GM12878 (cell line): ENCODE measurements around the gene DBNDD2. TPM values are rescaled to one million over a fixed set of nuclear protein-coding genes. Genes with fewer than 3 reads are reported as not detected.

Experiments
- ATAC-seq: fragments of 200-7000 bp; cut with Tn5 transposase; 3 replicates; pipeline ENCODE4 v1.9.1; 2020; ENCODE audit warnings: mild to moderate bottlenecking, moderate library complexity
- BruUV-seq: library from RNA; stranded (reverse); fragments of 400-500 nt; replicated peaks from 2 replicates; lab custom pipeline; 2021; lab: Mats Ljungman, UMichigan
- CTCF ChIA-PET: fragments of 300-600 bp; sonication (Branson Sonifier 250); formaldehyde crosslinking; extraction: SDS; loops from one replicate; lab custom pipeline; 2021; ENCODE audit warnings: inconsistent platforms; lab: Yijun Ruan, JAX
- POLR2A ChIA-PET: fragments of 350-600 bp; formaldehyde crosslinking; extraction: SDS; loops from one replicate; lab custom pipeline; 2021; ENCODE audit warnings: inconsistent platforms; lab: Charles Lee
- RAD21 ChIA-PET: fragments of 300-600 bp; sonication (Branson Sonifier 250); formaldehyde crosslinking; loops from one replicate; lab custom pipeline; 2023; ENCODE audit warnings: antibody characterized with exemption; ENCODE audit not compliant: unreplicated experiment; lab: Charles Lee
- SMC1A ChIA-PET: fragments of 300-600 bp; sonication (Branson Sonifier 250); formaldehyde crosslinking; loops from one replicate; lab custom pipeline; 2023; ENCODE audit not compliant: unreplicated experiment, uncharacterized antibody; lab: Charles Lee
- DNase-seq: peaks from one replicate; pipeline ENCODE4 v3.0.0-alpha.2; 2011; ENCODE audit warnings: low read depth, low spot score
- FAIRE-seq: peaks from 3 replicates; lab custom pipeline; 2011; peaks lifted over from hg19 to GRCh38; lab: Jason Lieb, UNC
- H2AFZ ChIP-seq: 2 replicates; pipeline ENCODE4 v1.6.0; 2011; ENCODE audit warnings: low read depth, low read length, control low read depth; ENCODE audit not compliant: control insufficient read depth
- H3K27ac ChIP-seq: 2 replicates; pipeline ENCODE4 v1.5.1; 2011; ENCODE audit warnings: control low read depth; ENCODE audit not compliant: control insufficient read depth, insufficient read depth
- H3K27me3 ChIP-seq, 2 experiments: replicated peaks in 1 of 2; 2 replicates each; pipeline versions ENCODE4 v1.6.0 to v1.6.1; 2011; ENCODE audit warnings: low read length in 1 of 2; ENCODE audit not compliant: control insufficient read depth in 2 of 2, insufficient read depth in 2 of 2
- H3K36me3 ChIP-seq, 2 experiments: 2 replicates each; pipeline ENCODE4 v1.5.1; 2011; ENCODE audit warnings: low read length in 1 of 2; ENCODE audit not compliant: control insufficient read depth in 2 of 2, insufficient read depth in 2 of 2
- H3K4me1 ChIP-seq: 2 replicates; pipeline ENCODE4 v1.6.1; 2011; ENCODE audit warnings: mild to moderate bottlenecking, low read length, moderate library complexity, mixed read lengths; ENCODE audit not compliant: control insufficient read depth, insufficient read depth
- H3K4me2 ChIP-seq: 2 replicates; pipeline ENCODE4 v1.6.0; 2011; ENCODE audit warnings: control low read depth; ENCODE audit not compliant: control insufficient read depth, insufficient read depth
- H3K4me3 ChIP-seq: fragments of 200-600 bp; sonication (generic); 2 replicates; pipeline ENCODE4 v1.5.1; 2016
- H3K79me2 ChIP-seq: 2 replicates; pipeline ENCODE4 v1.6.0; 2011; ENCODE audit warnings: low read length; ENCODE audit not compliant: control insufficient read depth, insufficient read depth
- H3K9ac ChIP-seq: 2 replicates; pipeline ENCODE4 v1.8.0; 2011; ENCODE audit warnings: low read length, control low read depth, mixed read lengths; ENCODE audit not compliant: control insufficient read depth, insufficient read depth
- H3K9me3 ChIP-seq: replicated peaks from 3 replicates; pipeline ENCODE4 v1.5.1; 2011; ENCODE audit warnings: mild to moderate bottlenecking, low read length; ENCODE audit not compliant: control insufficient read depth, insufficient read depth
- H4K20me1 ChIP-seq: 2 replicates; pipeline ENCODE4 v1.6.0; 2011; ENCODE audit not compliant: control insufficient read depth, insufficient read depth
- HDGF ChIP-seq: fragments of 450-650 bp; IDR thresholded peaks from 2 replicates; pipeline ENCODE4 v1.6.1; 2016; ENCODE audit warnings: antibody characterized with exemption
- POU2F2 ChIP-seq: IDR thresholded peaks from 3 replicates; pipeline ENCODE4 v1.6.1; 2011; ENCODE audit warnings: low read depth, mild to moderate bottlenecking, low read length, borderline replicate concordance
- RFX5 ChIP-seq: IDR thresholded peaks from 2 replicates; pipeline ENCODE4 v1.6.1; 2011; ENCODE audit warnings: low read depth, low read length, improper control_type of control experiment
- SIN3A ChIP-seq: IDR thresholded peaks from 2 replicates; pipeline ENCODE4 v1.6.1; 2012; ENCODE audit warnings: low read depth, low read length, improper control_type of control experiment
- ZNF592 ChIP-seq: fragments of 450-650 bp; IDR thresholded peaks from 2 replicates; pipeline ENCODE4 v1.6.1; 2017; ENCODE audit warnings: mild to moderate bottlenecking, moderate library complexity
- ZSCAN29 ChIP-seq: fragments of 450-650 bp; IDR thresholded peaks from 2 replicates; pipeline ENCODE4 v1.6.1; 2017; ENCODE audit warnings: mild to moderate bottlenecking, moderate library complexity
- WGBS: methylation state at CpG from one replicate; pipeline ENCODE4 v1.1.6; 2016; ENCODE audit warnings: low lambda C conversion rate; ENCODE audit not compliant: insufficient replicate concordance, insufficient coverage; ENCODE audit errors: missing lambda C conversion rate; 5-methylcytosine and 5-hydroxymethylcytosine counted together
- in situ Hi-C: fragments of 300-500 bp; cut with MboI; formaldehyde crosslinking; loops from 9 replicates; pipeline ENCODE4 v1.14.3; 2018; ENCODE audit warnings: mixed read lengths
- intact Hi-C: fragments of 100-400 bp; cut with micrococcal nuclease; formaldehyde crosslinking; loops from one replicate; pipeline ENCODE4 v1.14.2; 2022; ENCODE audit not compliant: unreplicated experiment
- polyA plus RNA-seq, 11 experiments: library from polyadenylated mRNA; depleted of rRNA in 4 of 11; unstranded in 6 of 11; stranded (reverse) in 5 of 11; fragments of >200 nt; fragmentation: Nextera tagmentation in 4 of 11; fragmentation: Illumina TruSeq in 1 of 11; extraction: Ambion mirVana in 4 of 11; extraction: Trizol in 1 of 11; gene quantifications; 1 replicate in 1 of 11; 2 replicates in 10 of 11; pipeline versions ENCODE4 v1.2.1 to v1.2.3, GENCODE V29; 2011 to 2016; ENCODE audit warnings: inconsistent platforms in 2 of 11, missing spikeins in 2 of 11, low read depth in 1 of 11
- total RNA-seq, 4 experiments: library from RNA; depleted of rRNA in 3 of 4; stranded (reverse); fragments of >200 nt in 3 of 4; fragmentation: Illumina TruSeq in 1 of 4; extraction: Trizol in 1 of 4; gene quantifications; 2 replicates each; pipeline versions ENCODE4 v1.2.1 to v1.2.3, GENCODE V29; 2013 to 2021
- TF ChIP-seq, protein P1 (sequence below): IDR thresholded peaks from 2 replicates; pipeline ENCODE4 v1.6.1; 2012; ENCODE audit warnings: low read depth, low read length, improper control_type of control experiment

DBNDD2 gene
- total and polyA plus RNA-seq, 10 of the 15 experiments (the other 5 are each of a cell fraction or from before 2014, with no cell fraction given): 0.17 to 5.7 (median 0.49) TPM; not detected in 1

DNA sequence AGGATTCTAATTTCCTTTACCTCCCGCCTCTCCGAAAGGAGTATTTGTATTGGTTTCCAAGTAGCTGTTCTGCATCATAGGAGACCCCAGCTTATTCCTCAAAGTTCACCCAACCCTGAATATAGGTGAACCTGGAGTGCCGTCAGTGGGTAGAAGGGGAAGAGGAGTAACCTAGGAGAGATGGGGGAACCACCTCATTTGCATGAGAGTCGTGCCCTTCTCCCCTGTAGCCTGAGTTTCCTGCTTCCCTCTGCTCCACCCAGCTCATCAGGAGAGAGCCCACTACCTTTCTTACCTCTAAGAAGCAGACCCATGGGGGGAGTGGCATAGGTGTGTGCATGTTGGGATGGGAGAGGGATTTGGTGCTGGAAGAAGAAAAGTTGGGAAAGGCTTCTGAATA, 44.1 kb downstream of the DBNDD2 start:
- in situ Hi-C loops (no loop called here), intact Hi-C loops (loop anchor here (5.0 kb wide), 1 partner anchor 130 kb away; no protein-coding TSS in a partner anchor)
- Histone ChIP-seq H3K4me1 (no peaks in the 10 kb centered on the region), H3K4me3 (no peak overlapping the region), H2AFZ (no peak overlapping the region), H3K9me3 (no peaks in the 10 kb centered on the region), H3K4me2 (no peak overlapping the region), H3K36me3 (no peaks in the 10 kb centered on the region), H3K9ac (no peak overlapping the region), H3K27ac (no peak overlapping the region), H4K20me1 (no peaks in the 10 kb centered on the region), H3K79me2 (no peaks in the 10 kb centered on the region), H3K27me3 (no peaks in the 10 kb centered on the region; a peak in 2 of 4 replicates)
- no peak for FAIRE-seq
- no peak for ATAC-seq
- POLR2A ChIA-PET: no interaction called here
- SMC1A ChIA-PET: interaction anchor here (1.0 to 3.1 kb wide), 8 partner anchors 9 to 319 kb away, joined by 3 to 12 read pairs (median 7); partner anchors contain the start of gene SYS1
- CTCF ChIA-PET: interaction anchor here (0.6 to 8.2 kb wide), 13 partner anchors 8 to 319 kb away, joined by 3 to 86 read pairs (median 5); partner anchors contain the start of genes SYS1 and TP53TG5
- TF ChIP-seq POU2F2 (peak; percentile 90; the same call in 2 of the 3 replicates), RFX5 (no peak)
- RAD21 ChIA-PET: interaction anchor here (1.6 to 2.9 kb wide), 3 partner anchors 16 to 129 kb away, joined by 6 to 10 read pairs (median 7); no protein-coding TSS in a partner anchor
- 48% methylated on average over 4 of the region's 4 CpGs for WGBS
- BruUV-seq: no TSS peak
- no peak for DNase-seq

GRCh38 chr20:45452772-45453691, 44.9 kb downstream of the DBNDD2 start:
- Histone ChIP-seq H3K9me3 (no peaks in the 10 kb centered on the region), H3K4me1 (no peaks in the 10 kb centered on the region), H3K4me3 (no peak overlapping the region), H3K36me3 (no peaks in the 10 kb centered on the region), H3K27ac (no peak overlapping the region), H2AFZ (no peak overlapping the region), H3K4me2 (no peak overlapping the region), H4K20me1 (no peaks in the 10 kb centered on the region), H3K27me3 (no peaks in the 10 kb centered on the region; a peak in 2 of 4 replicates), H3K79me2 (no peaks in the 10 kb centered on the region), H3K9ac (no peak overlapping the region)
- POLR2A ChIA-PET: interaction anchor here (0.6 to 1.5 kb wide), 2 partner anchors 15 to 92 kb away, joined by 4 read pairs; no protein-coding TSS in a partner anchor
- SMC1A ChIA-PET: interaction anchor here (0.9 to 3.1 kb wide), 11 partner anchors 8 to 318 kb away, joined by 3 to 12 read pairs (median 4); partner anchors contain the start of gene SYS1
- BruUV-seq: no TSS peak
- no peak for FAIRE-seq
- intact Hi-C loops (loop anchor here (5.0 kb wide), 1 partner anchor 131 kb away; no protein-coding TSS in a partner anchor), in situ Hi-C loops (no loop called here)
- RAD21 ChIA-PET: interaction anchor here (1.5 to 2.9 kb wide), 4 partner anchors 17 to 130 kb away, joined by 5 to 10 read pairs (median 6); partner anchors contain the start of gene SYS1
- WGBS: 26% methylated on average over 4 of the region's 4 CpGs
- DNase-seq: no peak
- no peak for ATAC-seq
- CTCF ChIA-PET: interaction anchor here (0.6 to 8.2 kb wide), 14 partner anchors 9 to 318 kb away, joined by 3 to 86 read pairs (median 5); partner anchors contain the start of genes SYS1 and TP53TG5
- no peak for TF ChIP-seq SIN3A
- TF ChIP-seq ZNF592: no peak
- TF ChIP-seq ZSCAN29: no peak
- TF ChIP-seq, protein P1, sequence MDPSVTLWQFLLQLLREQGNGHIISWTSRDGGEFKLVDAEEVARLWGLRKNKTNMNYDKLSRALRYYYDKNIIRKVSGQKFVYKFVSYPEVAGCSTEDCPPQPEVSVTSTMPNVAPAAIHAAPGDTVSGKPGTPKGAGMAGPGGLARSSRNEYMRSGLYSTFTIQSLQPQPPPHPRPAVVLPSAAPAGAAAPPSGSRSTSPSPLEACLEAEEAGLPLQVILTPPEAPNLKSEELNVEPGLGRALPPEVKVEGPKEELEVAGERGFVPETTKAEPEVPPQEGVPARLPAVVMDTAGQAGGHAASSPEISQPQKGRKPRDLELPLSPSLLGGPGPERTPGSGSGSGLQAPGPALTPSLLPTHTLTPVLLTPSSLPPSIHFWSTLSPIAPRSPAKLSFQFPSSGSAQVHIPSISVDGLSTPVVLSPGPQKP: no peak
- TF ChIP-seq HDGF: no peak
